Activated T-cell treated with anti-CD3 and anti-CD28 coated beads, Interleukin-2, amount 50 U/mL, for 1 hour (primary cell): ENCODE data around the gene SEZ6L.

Experiments
- DNase-seq: peaks from one replicate; pipeline ENCODE4 v3.0.0-alpha.2; 2020

Gene SEZ6L

DNA sequence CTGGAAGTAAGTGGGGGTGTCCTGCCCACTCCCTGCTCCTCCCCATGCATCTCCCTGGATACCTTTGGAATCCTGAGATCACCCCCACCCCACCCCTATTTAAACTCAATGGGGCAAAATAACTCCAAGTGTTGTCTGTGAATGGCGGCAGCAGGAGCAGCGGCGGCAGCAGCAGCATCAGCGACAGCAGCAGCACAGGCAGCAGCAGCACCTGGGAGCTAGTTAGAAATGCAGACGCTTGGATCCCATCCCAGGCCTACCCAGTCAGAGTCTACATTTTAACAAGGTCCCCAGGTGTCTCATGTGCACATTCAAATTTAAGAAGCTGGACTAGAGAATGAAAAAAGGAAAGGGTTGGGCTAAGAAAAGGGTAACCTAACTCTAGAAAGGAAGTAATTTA is 82.6 kb downstream of the SEZ6L start:
- no peak for DNase-seq

GRCh38 chr22:26259510-26259909 is 90.2 kb downstream of the SEZ6L start:
- DNase-seq, result no peak

- DNase-seq, result no peak
Observed at GRCh38 chr22:26264162-26264561, 94.9 kb downstream of the SEZ6L start.

GRCh38 chr22:26265281-26265680 is 96.0 kb downstream of the SEZ6L start:
- no peak for DNase-seq

GRCh38 chr22:26265909-26266308 is 96.6 kb downstream of the SEZ6L start:
- no peak for DNase-seq

- no peak for DNase-seq
Observed at GRCh38 chr22:26267856-26268255, 98.6 kb downstream of the SEZ6L start.

DNA sequence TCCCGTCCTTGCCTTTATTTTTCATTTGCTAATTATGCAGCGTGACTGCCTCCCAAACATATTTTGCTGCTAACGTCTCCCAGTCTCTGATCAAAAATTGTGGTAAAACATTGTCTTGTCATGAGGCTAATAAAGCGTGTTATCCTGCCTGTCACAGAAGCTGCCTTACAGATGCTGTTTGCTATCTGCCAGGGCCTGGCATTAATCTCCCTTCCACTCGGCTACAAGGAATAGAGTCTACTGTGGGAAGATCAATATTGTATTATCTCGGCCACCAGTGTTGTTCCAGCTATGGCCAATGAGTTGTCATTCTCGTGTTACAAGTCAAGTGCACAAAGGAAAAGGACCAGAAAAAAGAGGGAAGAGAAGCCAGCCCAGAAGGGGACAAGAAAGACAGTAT is 100.3 kb downstream of the SEZ6L start:
- no peak for DNase-seq

DNA sequence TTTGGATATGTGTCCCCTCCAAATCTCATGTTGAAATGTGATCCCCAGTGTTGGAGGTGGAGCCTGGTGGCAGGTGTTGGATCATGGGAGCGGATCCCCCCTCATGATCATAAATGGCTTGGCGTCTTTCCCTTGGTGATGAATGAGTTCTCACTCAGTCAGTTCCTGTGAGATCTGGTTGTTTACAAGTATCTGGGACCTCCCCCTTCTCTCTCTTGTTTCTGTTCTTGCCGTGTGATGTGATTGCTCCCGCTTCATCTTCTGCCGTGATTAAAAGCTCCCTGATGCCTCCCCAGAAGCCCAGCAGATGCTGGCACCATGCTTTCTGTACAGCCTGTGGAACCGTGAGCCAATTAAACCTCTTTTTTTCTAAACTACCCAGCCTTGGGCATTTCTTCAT is 102.2 kb downstream of the SEZ6L start:
- no peak for DNase-seq

DNA sequence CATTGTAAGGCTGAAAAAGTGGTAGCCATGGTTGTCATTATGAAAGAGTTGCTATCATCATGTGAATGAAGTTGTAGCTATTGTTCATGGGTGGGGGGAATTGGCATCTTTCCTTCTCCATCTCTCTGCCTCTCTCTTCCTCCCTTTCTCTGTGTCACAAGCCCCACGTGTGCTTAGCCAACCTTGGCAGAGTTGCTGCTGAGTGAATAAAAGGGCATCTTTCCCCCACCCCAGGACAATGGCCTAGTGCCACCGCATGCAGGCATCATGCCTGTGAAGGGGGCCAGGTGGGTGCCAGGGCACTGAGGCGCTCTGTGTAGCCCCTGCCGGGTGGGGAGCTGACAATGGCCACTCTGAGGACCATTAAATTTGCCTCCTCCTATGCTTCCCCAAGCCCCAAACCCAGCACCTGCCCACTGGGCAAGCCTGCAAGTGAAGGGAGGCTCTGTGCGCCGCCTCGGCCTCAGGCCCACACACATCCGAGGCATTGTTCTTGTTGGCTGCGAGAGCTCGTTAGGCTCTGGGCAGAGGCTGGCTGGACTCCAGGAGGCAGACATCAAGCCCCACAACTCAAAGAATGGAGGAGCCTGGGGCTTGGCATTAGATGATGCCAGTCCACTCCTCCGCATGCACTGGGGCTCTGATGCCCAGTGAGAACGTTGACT is 103.9 kb downstream of the SEZ6L start:
- DNase-seq, result no peak

GRCh38 chr22:26276529-26277160 is 107.4 kb downstream of the SEZ6L start:
- no peak for DNase-seq

DNA sequence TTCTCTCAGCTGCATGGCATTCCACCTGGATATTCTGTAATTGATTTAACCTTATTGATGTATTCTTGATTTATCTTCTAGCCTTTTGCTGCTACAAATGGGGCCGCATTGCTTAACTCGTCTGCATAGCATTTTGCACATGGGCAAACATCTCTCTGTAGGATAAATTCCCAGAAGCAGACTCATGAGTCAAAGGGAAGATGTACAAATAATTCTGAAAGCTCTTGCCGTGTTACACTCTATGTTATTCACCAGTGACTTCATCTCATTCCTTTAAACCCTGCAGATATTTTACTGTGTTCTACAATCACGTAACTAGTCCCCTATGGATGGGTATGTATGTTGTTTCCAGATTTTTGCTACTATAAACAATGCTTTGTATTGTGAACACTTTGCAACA is 112.7 kb downstream of the SEZ6L start:
- no peak for DNase-seq

- no peak for DNase-seq
Observed at GRCh38 chr22:26283330-26283729, 114.1 kb downstream of the SEZ6L start.

- no peak for DNase-seq
Observed at GRCh38 chr22:26285632-26286031, 116.4 kb downstream of the SEZ6L start.

GRCh38 chr22:26286091-26286820 is 117.0 kb downstream of the SEZ6L start:
- no peak for DNase-seq

- DNase-seq, result no peak
Observed at GRCh38 chr22:26287382-26288225, 118.3 kb downstream of the SEZ6L start.

DNA sequence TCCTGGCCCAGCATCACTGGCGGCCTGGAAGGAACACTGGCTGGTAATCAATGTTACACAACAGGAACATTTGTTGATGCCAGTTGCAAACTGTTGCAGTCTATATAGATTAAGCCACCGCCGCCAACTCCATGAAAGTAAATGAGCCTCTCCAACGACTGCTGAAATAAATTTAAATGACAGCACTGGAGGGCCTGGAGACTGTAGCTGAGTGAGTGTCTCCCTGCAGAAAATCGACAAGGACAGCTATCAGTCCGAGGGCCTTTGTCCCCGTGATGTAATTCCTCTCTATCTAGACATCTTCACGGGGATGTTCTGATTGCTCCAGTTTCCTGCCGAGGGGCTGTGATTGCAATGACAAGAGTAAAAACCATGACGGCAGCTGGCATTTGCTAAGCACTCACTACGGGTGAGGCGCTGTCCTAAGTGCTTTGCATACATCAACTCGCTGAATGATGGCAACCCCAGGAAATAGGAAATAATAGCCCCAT is 120.4 kb downstream of the SEZ6L start:
- no peak for DNase-seq

DNA sequence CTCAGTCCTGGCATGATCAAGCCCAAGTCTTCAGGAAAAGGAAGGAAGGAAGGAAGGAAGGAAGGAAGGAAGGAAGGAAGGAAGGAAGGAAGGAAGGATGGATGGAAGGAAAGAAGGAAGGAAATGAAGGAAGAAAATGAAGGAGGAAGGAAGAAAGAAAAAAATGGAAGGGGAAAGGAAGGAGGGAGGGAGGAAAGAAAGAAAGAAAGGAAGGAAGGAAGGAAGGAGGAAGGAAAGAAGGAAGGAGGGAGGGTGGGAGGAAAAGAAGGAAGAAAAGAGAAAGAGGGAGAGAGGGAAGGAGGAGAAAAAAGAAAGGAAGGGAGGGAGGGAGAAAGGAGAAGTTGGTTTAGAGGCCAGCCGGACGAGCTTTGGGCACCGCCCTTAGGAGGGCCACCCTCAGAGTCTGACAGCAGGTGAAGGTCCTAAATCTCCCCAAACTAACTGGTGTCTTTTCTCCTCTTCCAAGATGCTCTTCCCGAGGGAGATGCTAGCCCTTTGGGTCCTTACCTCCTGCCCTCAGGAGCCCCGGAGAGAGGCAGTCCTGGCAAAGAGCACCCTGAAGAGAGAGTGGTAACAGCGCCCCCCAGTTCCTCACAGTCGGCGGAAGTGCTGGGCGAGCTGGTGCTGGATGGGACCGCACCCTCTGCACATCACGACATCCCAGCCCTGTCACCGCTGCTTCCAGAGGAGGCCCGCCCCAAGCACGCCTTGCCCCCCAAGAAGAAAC is 122.8 kb downstream of the SEZ6L start:
- DNase-seq, result no peak

DNA sequence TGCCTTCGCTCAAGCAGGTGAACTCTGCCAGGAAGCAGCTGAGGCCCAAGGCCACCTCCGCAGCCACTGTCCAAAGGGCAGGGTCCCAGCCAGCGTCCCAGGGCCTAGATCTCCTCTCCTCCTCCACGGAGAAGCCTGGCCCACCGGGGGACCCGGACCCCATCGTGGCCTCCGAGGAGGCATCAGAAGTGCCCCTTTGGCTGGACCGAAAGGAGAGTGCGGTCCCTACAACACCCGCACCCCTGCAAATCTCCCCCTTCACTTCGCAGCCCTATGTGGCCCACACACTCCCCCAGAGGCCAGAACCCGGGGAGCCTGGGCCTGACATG is 123.4 kb downstream of the SEZ6L start:
- no peak for DNase-seq

GRCh38 chr22:26295563-26296126 is 126.4 kb downstream of the SEZ6L start:
- DNase-seq, result no peak

GRCh38 chr22:26298605-26299310 is 129.5 kb downstream of the SEZ6L start:
- no peak for DNase-seq

DNA sequence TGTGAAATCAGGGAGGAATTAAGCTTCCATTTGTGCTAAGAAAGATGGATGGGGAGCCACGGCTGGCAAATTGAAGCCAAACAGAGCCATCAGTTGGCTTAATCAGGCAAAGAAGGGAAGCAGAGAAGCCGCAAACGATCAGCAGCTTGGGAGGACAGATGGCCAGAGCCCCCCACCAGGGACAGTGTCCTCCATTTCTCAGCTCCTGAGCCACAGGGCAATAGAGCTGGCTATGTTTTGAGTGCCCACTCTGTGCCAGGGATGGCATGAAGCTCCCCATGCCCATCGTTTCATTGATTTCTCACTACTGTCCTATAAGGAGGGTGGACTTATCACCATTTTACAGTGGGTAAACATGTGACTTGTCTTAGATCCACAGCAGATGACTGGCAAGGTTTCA is 133.5 kb downstream of the SEZ6L start:
- DNase-seq, result no peak

DNA sequence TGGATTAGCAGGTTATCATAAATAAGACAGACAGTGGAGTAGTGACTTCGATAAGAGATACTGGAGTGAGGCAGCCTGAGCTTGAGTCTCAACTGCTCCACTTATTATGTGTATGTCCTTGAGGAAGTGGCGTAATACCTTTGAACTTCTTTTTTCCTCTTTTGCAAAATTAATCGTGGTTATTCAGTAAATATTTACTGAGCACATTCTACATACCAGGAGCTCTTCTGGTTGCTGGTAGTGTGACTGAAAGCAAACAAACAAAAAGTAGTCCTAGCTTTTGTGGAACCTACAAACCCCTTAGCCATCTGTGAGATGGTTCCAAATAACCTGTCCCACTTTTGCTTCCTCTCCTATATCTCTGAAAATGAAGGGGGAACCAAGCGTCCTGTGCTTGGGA is 134.2 kb downstream of the SEZ6L start:
- DNase-seq, result no peak
